ENCODE results near the gene CAMK2B.

The CAMK2B gene

GRCh38 chr7:44348851-44349781 is 23.7 kb upstream of the CAMK2B start:
- no peak for TF ChIP-seq CEBPB (IDR thresholded peaks at IDR 0.05)
- no peak for TF ChIP-seq FOXM1 (IDR thresholded peaks at IDR 0.05; ENCODE audit: borderline replicate concordance, low read depth)
- TF ChIP-seq MAX (IDR thresholded peaks at IDR 0.05): no peak
- TF ChIP-seq RAD21 (IDR thresholded peaks at IDR 0.05; ENCODE audit: low read depth): no peak
- no peak for TF ChIP-seq NFIC (IDR thresholded peaks at IDR 0.05)
- TF ChIP-seq TCF12 (IDR thresholded peaks at IDR 0.05; ENCODE audit: low read depth): no peak
- TF ChIP-seq, protein P1, sequence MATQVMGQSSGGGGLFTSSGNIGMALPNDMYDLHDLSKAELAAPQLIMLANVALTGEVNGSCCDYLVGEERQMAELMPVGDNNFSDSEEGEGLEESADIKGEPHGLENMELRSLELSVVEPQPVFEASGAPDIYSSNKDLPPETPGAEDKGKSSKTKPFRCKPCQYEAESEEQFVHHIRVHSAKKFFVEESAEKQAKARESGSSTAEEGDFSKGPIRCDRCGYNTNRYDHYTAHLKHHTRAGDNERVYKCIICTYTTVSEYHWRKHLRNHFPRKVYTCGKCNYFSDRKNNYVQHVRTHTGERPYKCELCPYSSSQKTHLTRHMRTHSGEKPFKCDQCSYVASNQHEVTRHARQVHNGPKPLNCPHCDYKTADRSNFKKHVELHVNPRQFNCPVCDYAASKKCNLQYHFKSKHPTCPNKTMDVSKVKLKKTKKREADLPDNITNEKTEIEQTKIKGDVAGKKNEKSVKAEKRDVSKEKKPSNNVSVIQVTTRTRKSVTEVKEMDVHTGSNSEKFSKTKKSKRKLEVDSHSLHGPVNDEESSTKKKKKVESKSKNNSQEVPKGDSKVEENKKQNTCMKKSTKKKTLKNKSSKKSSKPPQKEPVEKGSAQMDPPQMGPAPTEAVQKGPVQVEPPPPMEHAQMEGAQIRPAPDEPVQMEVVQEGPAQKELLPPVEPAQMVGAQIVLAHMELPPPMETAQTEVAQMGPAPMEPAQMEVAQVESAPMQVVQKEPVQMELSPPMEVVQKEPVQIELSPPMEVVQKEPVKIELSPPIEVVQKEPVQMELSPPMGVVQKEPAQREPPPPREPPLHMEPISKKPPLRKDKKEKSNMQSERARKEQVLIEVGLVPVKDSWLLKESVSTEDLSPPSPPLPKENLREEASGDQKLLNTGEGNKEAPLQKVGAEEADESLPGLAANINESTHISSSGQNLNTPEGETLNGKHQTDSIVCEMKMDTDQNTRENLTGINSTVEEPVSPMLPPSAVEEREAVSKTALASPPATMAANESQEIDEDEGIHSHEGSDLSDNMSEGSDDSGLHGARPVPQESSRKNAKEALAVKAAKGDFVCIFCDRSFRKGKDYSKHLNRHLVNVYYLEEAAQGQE (IDR thresholded peaks at IDR 0.05; ENCODE audit: low read depth): no peak
- TF ChIP-seq TEAD4 (IDR thresholded peaks at IDR 0.05): no peak
- no peak for TF ChIP-seq CREB1 (IDR thresholded peaks at IDR 0.05; ENCODE audit: low read depth)
- no peak for TF ChIP-seq EP300 (IDR thresholded peaks at IDR 0.05; ENCODE audit: borderline replicate concordance)
- no peak for TF ChIP-seq TAF1 (IDR thresholded peaks at IDR 0.05; ENCODE audit: low read depth)
- TF ChIP-seq ZBTB7A (IDR thresholded peaks at IDR 0.05; ENCODE audit: low read depth): no peak
- TF ChIP-seq EGR1 (IDR thresholded peaks at IDR 0.05): no peak
- TF ChIP-seq, protein P2, sequence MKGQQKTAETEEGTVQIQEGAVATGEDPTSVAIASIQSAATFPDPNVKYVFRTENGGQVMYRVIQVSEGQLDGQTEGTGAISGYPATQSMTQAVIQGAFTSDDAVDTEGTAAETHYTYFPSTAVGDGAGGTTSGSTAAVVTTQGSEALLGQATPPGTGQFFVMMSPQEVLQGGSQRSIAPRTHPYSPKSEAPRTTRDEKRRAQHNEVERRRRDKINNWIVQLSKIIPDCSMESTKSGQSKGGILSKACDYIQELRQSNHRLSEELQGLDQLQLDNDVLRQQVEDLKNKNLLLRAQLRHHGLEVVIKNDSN (IDR thresholded peaks at IDR 0.05): no peak
- TF ChIP-seq YY1 (IDR thresholded peaks at IDR 0.05; ENCODE audit: low read depth): no peak

DNA sequence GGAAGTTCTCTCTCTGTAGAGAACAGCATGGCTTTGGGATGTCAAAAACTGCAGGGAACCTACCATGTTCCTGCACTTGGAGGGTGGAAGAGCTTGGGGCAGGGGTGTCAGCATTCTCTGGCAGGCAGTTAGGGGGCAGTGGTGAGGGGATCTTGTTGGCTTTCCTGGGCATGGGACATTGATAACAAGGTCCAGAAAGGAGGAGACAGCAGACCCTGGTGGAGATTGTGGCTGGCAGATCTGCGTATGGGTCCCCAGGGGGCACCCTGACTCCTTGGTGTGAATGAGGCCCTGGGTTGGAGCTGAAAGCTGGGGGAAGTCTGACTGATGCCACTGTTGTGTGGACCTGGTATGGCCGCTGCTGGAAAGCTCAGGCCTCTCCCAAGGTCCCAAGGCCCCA is 22.9 kb upstream of the CAMK2B start:
- TF ChIP-seq RAD21 (IDR thresholded peaks at IDR 0.05; ENCODE audit: low read depth) (peak; percentile 43), TEAD4 (IDR thresholded peaks at IDR 0.05) (no peak)

GRCh38 chr7:44347546-44348114 is 22.2 kb upstream of the CAMK2B start:
- TF ChIP-seq TEAD4 (IDR thresholded peaks at IDR 0.05) (no peak), ZBTB7A (IDR thresholded peaks at IDR 0.05; ENCODE audit: low read depth) (no peak), RAD21 (IDR thresholded peaks at IDR 0.05; ENCODE audit: low read depth) (no peak), TAF1 (IDR thresholded peaks at IDR 0.05; ENCODE audit: low read depth) (no peak), MAX (IDR thresholded peaks at IDR 0.05) (no peak), EP300 (IDR thresholded peaks at IDR 0.05; ENCODE audit: borderline replicate concordance) (no peak), CEBPB (IDR thresholded peaks at IDR 0.05) (no peak), YY1 (IDR thresholded peaks at IDR 0.05; ENCODE audit: low read depth) (no peak), EGR1 (IDR thresholded peaks at IDR 0.05) (no peak), TCF12 (IDR thresholded peaks at IDR 0.05; ENCODE audit: low read depth) (no peak), CREB1 (IDR thresholded peaks at IDR 0.05; ENCODE audit: low read depth) (no peak)
- TF ChIP-seq, protein P2 (IDR thresholded peaks at IDR 0.05): no peak
- TF ChIP-seq, protein P1 (IDR thresholded peaks at IDR 0.05; ENCODE audit: low read depth): no peak

DNA sequence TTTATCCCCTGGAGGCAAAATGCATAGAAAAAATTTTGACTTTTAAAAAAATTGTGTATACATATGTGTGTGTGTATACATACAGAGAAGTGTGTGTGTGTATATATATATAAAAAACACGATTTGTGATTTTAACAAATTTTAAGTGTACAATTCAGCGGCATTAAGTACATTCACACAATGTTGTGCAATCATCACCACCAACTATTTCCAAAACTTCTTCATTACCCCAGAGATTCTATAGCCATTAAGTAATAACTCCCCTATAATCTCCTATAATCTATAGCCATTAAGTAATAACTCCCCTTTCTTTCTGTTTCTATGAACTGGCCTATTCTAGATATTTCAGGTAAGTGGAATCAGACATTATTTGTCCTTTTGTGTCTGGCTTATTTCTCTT is 20.7 kb upstream of the CAMK2B start:
- no peak for TF ChIP-seq CREB1 (IDR thresholded peaks at IDR 0.05; ENCODE audit: low read depth)
- no peak for TF ChIP-seq RAD21 (IDR thresholded peaks at IDR 0.05; ENCODE audit: low read depth)
- TF ChIP-seq, protein P2 (IDR thresholded peaks at IDR 0.05): no peak
- no peak for TF ChIP-seq CEBPB (IDR thresholded peaks at IDR 0.05)
- no peak for TF ChIP-seq NFIC (IDR thresholded peaks at IDR 0.05)
- TF ChIP-seq TEAD4 (IDR thresholded peaks at IDR 0.05): no peak
- no peak for TF ChIP-seq MAX (IDR thresholded peaks at IDR 0.05)
- TF ChIP-seq EP300 (IDR thresholded peaks at IDR 0.05; ENCODE audit: borderline replicate concordance): no peak
- TF ChIP-seq YY1 (IDR thresholded peaks at IDR 0.05; ENCODE audit: low read depth): no peak
- TF ChIP-seq TCF12 (IDR thresholded peaks at IDR 0.05; ENCODE audit: low read depth): no peak
- TF ChIP-seq FOXM1 (IDR thresholded peaks at IDR 0.05; ENCODE audit: borderline replicate concordance, low read depth): no peak
- TF ChIP-seq TAF1 (IDR thresholded peaks at IDR 0.05; ENCODE audit: low read depth): no peak
- no peak for TF ChIP-seq EGR1 (IDR thresholded peaks at IDR 0.05)
- TF ChIP-seq, protein P1 (IDR thresholded peaks at IDR 0.05; ENCODE audit: low read depth): no peak
- no peak for TF ChIP-seq ZBTB7A (IDR thresholded peaks at IDR 0.05; ENCODE audit: low read depth)
